Hepatocyte (in vitro differentiated cells): ENCODE data around the gene SLC18A2. TPM values are rescaled to one million over a fixed set of nuclear protein-coding genes. Genes with fewer than 3 reads are reported as not detected.
A peak's percentile ranks its signal among the peaks of the same experiment; 100 is the strongest.

Source experiments
- DNase-seq: peaks from one replicate; pipeline ENCODE4 v3.0.0-alpha.2; 2016; ENCODE audit warnings: low spot score
- H2AFZ ChIP-seq: fragments of 200-600 bp; sonication (generic); 2 replicates; pipeline ENCODE4 v1.6.0; 2016; ENCODE audit warnings: antibody characterized with exemption, mild to moderate bottlenecking
- H3K27ac ChIP-seq: fragments of 200-600 bp; sonication (generic); 2 replicates; pipeline ENCODE4 v1.5.1; 2016; ENCODE audit warnings: mild to moderate bottlenecking
- H3K27me3 ChIP-seq: fragments of 200-600 bp; sonication (generic); 2 replicates; pipeline ENCODE4 v1.6.1; 2016
- H3K36me3 ChIP-seq: fragments of 200-600 bp; sonication (generic); replicated peaks from 2 replicates; pipeline ENCODE4 v1.5.1; 2016; ENCODE audit warnings: low read depth; ENCODE audit not compliant: insufficient read depth
- H3K4me1 ChIP-seq: fragments of 200-600 bp; sonication (generic); 2 replicates; pipeline ENCODE4 v1.5.1; 2016; ENCODE audit warnings: mild to moderate bottlenecking, moderate library complexity; ENCODE audit not compliant: insufficient read depth
- H3K4me2 ChIP-seq: fragments of 200-600 bp; sonication (generic); 2 replicates; pipeline ENCODE4 v1.6.0; 2016
- H3K4me3 ChIP-seq: fragments of 200-600 bp; sonication (generic); 2 replicates; pipeline ENCODE4 v1.5.1; 2016; ENCODE audit warnings: mild to moderate bottlenecking
- H3K79me2 ChIP-seq: fragments of 200-600 bp; sonication (generic); 2 replicates; pipeline ENCODE4 v1.6.0; 2017; ENCODE audit warnings: mild to moderate bottlenecking
- H3K9me2 ChIP-seq: fragments of 200-600 bp; sonication (generic); replicated peaks from 2 replicates; pipeline ENCODE4 v1.6.0; 2017; ENCODE audit warnings: mild to moderate bottlenecking; ENCODE audit not compliant: insufficient read depth
- H3K9me3 ChIP-seq: fragments of 200-600 bp; sonication (generic); 2 replicates; pipeline ENCODE4 v1.5.1; 2016; ENCODE audit warnings: low read depth, mild to moderate bottlenecking
- H4K20me1 ChIP-seq: fragments of 200-600 bp; sonication (generic); 2 replicates; pipeline ENCODE4 v1.6.0; 2016; ENCODE audit warnings: mild to moderate bottlenecking; ENCODE audit not compliant: insufficient read depth, poor library complexity, severe bottlenecking
- EZH2 ChIP-seq: fragments of 200-600 bp; sonication (generic); IDR thresholded peaks from 2 replicates; pipeline ENCODE4 v1.6.1; 2016; ENCODE audit warnings: antibody characterized with exemption, mild to moderate bottlenecking, borderline replicate concordance
- EZH2phosphoT487 ChIP-seq: fragments of 200-600 bp; sonication (generic); IDR thresholded peaks from one replicate; pipeline ENCODE4 v1.6.1; 2018; ENCODE audit warnings: antibody characterized with exemption, mild to moderate bottlenecking, low read depth, moderate library complexity; ENCODE audit not compliant: unreplicated experiment, severe bottlenecking
- WGBS: methylation state at CpG from one replicate; pipeline ENCODE4 v1.1.6; 2016; ENCODE audit warnings: low lambda C conversion rate; ENCODE audit errors: missing lambda C conversion rate; 5-methylcytosine and 5-hydroxymethylcytosine counted together
- polyA plus RNA-seq: library from polyadenylated mRNA; unstranded; fragments of >200 nt; fragmentation: Nextera tagmentation; extraction: Ambion mirVana; gene quantifications from 2 replicates; pipeline ENCODE4 v1.2.1, GENCODE V29; 2016
- total RNA-seq: library from RNA; depleted of rRNA; stranded (reverse); fragments of >200 nt; gene quantifications from 2 replicates; pipeline ENCODE4 v1.2.3, GENCODE V29; 2014
- TF ChIP-seq, protein P1 (sequence below): fragments of 200-600 bp; sonication (generic); IDR thresholded peaks from 2 replicates; pipeline ENCODE4 v1.5.1; 2016; ENCODE audit warnings: antibody characterized with exemption, mild to moderate bottlenecking; ENCODE audit not compliant: poor library complexity

The SLC18A2 gene
- total and polyA plus RNA-seq, 2 experiments from 2014 or later, result 1.3 to 1.6 TPM

DNA sequence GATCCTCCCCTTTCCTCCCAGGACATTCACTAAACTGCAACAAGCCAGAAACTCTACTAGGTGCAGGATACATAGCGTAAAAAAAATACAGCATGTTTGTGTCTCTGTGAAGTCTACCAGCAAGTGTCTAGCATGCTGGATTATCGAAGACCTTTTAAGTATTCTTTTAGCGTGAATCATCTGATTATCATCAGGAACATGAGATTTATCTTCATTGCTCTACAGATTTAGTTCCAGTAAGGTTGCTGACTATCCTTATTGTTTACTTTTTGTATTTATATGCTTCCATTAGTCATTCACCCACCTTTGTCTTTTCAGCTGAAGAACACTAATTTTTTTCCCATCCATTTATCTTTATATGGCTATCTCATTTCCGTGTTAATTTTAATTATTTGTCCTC lies 71.5 kb downstream of the SLC18A2 start:
- Histone ChIP-seq H3K9me3 (no peaks in the 10 kb centered on the region), H2AFZ (no peak overlapping the region), H3K27ac (no peak overlapping the region), H3K4me2 (no peak overlapping the region), H3K4me3 (no peak overlapping the region), H3K36me3 (no peaks in the 10 kb centered on the region), H4K20me1 (no peaks in the 10 kb centered on the region), H3K27me3 (no peaks in the 10 kb centered on the region), H3K4me1 (no peaks in the 10 kb centered on the region), H3K9me2 (no peaks in the 10 kb centered on the region), H3K79me2 (peaks cover 18% of the 10 kb centered on the region)
- DNase-seq, result no peak
- WGBS, result 86% methylated on average over 4 of the region's 4 CpGs
- TF ChIP-seq EZH2, result no peak
- TF ChIP-seq, protein P1, sequence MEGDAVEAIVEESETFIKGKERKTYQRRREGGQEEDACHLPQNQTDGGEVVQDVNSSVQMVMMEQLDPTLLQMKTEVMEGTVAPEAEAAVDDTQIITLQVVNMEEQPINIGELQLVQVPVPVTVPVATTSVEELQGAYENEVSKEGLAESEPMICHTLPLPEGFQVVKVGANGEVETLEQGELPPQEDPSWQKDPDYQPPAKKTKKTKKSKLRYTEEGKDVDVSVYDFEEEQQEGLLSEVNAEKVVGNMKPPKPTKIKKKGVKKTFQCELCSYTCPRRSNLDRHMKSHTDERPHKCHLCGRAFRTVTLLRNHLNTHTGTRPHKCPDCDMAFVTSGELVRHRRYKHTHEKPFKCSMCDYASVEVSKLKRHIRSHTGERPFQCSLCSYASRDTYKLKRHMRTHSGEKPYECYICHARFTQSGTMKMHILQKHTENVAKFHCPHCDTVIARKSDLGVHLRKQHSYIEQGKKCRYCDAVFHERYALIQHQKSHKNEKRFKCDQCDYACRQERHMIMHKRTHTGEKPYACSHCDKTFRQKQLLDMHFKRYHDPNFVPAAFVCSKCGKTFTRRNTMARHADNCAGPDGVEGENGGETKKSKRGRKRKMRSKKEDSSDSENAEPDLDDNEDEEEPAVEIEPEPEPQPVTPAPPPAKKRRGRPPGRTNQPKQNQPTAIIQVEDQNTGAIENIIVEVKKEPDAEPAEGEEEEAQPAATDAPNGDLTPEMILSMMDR, result no peak
- no peak for TF ChIP-seq EZH2phosphoT487

DNA sequence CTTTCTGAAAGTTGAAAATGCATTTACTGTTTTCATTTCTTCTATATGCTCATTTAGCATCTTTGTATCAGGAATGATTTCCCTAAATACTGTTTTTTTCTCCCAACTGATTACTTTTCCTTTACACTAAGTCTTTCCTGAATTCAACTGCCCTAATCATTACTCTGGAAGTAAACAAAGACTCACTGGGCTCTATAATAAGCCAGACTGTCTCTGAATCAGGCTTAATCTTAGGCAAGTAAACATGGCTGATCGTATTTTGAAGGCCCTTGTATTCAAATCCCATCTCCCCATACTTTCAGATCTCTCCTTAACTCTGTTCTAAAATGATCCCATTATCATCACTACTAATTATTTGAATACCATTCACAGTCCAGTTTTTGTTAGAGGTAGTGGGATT lies 72.7 kb downstream of the SLC18A2 start:
- H3K9me3 ChIP-seq, result no peaks in the 10 kb centered on the region
- H2AFZ ChIP-seq, result no peak overlapping the region
- no peaks in the 10 kb centered on the region for H3K4me1 ChIP-seq
- H3K79me2 ChIP-seq, result peaks cover 18% of the 10 kb centered on the region
- TF ChIP-seq EZH2phosphoT487 (no peak), EZH2 (no peak)
- no peak overlapping the region for H3K4me3 ChIP-seq
- no peak for DNase-seq
- peaks cover 3% of the 10 kb centered on the region for H4K20me1 ChIP-seq
- H3K9me2 ChIP-seq, result no peaks in the 10 kb centered on the region
- H3K27me3 ChIP-seq, result no peaks in the 10 kb centered on the region
- no peaks in the 10 kb centered on the region for H3K36me3 ChIP-seq
- no peak overlapping the region for H3K27ac ChIP-seq
- WGBS, result 77% methylated on average over 1 of the region's 1 CpG
- H3K4me2 ChIP-seq, result no peak overlapping the region

DNA sequence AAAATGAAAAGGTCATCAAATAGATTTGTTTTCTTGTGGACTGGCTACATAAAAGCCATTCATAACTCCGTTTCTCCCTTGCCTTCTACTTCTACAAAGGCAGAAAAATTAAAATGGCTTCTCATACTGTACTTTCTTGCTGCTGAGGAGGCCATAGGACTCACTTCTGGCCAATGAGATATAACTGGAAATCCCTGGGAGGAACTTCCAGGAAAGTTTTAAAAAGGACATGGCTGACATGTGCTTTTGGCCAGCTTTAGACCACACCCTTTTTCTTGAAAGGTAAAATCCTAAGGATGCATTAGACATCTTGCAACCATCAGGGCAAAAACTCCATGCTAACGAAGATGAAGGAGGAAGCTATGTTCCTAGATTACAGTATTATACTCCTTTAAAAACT lies 75.8 kb downstream of the SLC18A2 start:
- no peaks in the 10 kb centered on the region for H3K27me3 ChIP-seq
- no peak overlapping the region for H3K27ac ChIP-seq
- no peak overlapping the region for H3K4me3 ChIP-seq
- 98% methylated on average over 2 of the region's 2 CpGs for WGBS
- TF ChIP-seq EZH2phosphoT487, result no peak
- TF ChIP-seq, protein P1, result no peak
- TF ChIP-seq EZH2, result no peak
- H3K36me3 ChIP-seq, result no peaks in the 10 kb centered on the region
- DNase-seq, result no peak
- H2AFZ ChIP-seq, result no peak overlapping the region
- no peaks in the 10 kb centered on the region for H3K9me3 ChIP-seq
- peaks cover 32% of the 10 kb centered on the region for H3K79me2 ChIP-seq
- peaks cover 12% of the 10 kb centered on the region for H4K20me1 ChIP-seq
- H3K9me2 ChIP-seq, result no peaks in the 10 kb centered on the region
- no peak overlapping the region for H3K4me2 ChIP-seq
- no peaks in the 10 kb centered on the region for H3K4me1 ChIP-seq

DNA sequence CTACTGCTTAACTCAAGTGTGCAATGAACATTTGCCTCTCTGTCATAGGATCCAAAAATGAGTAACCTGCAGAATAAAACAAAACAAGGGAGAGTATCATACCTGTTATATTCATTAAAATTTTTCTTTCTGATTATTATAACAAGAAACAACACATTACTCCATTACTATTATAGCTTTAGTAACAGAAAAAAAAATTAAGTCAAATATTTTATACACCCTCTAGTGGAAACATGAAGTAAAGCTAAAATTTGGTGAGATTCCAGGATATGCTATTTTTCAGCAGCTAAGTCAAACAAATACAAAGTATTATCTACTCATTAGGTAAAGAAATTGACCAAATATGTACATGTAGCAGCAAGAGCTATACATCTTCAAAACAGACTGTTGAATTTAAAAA lies 78.0 kb downstream of the SLC18A2 start:
- Histone ChIP-seq H3K27ac (no peak overlapping the region), H4K20me1 (peaks cover 12% of the 10 kb centered on the region), H3K9me3 (no peaks in the 10 kb centered on the region), H3K9me2 (no peaks in the 10 kb centered on the region), H3K79me2 (peaks cover 38% of the 10 kb centered on the region), H3K4me3 (no peak overlapping the region), H3K4me2 (no peak overlapping the region), H3K27me3 (no peaks in the 10 kb centered on the region), H3K4me1 (no peaks in the 10 kb centered on the region), H3K36me3 (no peaks in the 10 kb centered on the region), H2AFZ (no peak overlapping the region)
- no peak for DNase-seq
- no peak for TF ChIP-seq EZH2phosphoT487
- TF ChIP-seq, protein P1, result peak; percentile 37
